Endodermal cell (in vitro differentiated cells): ENCODE results near the gene DCANP1. TPM values are rescaled to one million over a fixed set of nuclear protein-coding genes. Genes with fewer than 3 reads are reported as not detected.

ENCODE experiments used
- DNase-seq: peaks from one replicate; pipeline ENCODE4 v3.0.0-alpha.2; 2017
- H3K27ac ChIP-seq: 2 replicates; pipeline ENCODE4 v1.5.1; 2013; ENCODE audit warnings: mild to moderate bottlenecking, low read depth, low read length, moderate library complexity
- H3K27me3 ChIP-seq: 2 replicates; pipeline ENCODE4 v1.6.1; 2013; ENCODE audit warnings: mild to moderate bottlenecking, low read length, moderate library complexity; ENCODE audit not compliant: insufficient read depth, control insufficient read depth, poor library complexity, severe bottlenecking
- H3K36me3 ChIP-seq: 2 replicates; pipeline ENCODE4 v1.7.0; 2013; ENCODE audit warnings: mild to moderate bottlenecking, low read length, moderate library complexity; ENCODE audit not compliant: control insufficient read depth, insufficient read depth
- H3K4me1 ChIP-seq: one replicate; pipeline ENCODE4 v1.7.0; 2013; ENCODE audit warnings: low read length; ENCODE audit not compliant: control insufficient read depth, insufficient read depth
- H3K4me3 ChIP-seq: 2 replicates; pipeline ENCODE4 v1.5.1; 2013; ENCODE audit warnings: mild to moderate bottlenecking, low read length, moderate library complexity
- H3K9ac ChIP-seq: 2 replicates; pipeline ENCODE4 v1.6.1; 2013; ENCODE audit warnings: mild to moderate bottlenecking, low read length, moderate library complexity; ENCODE audit not compliant: poor library complexity, severe bottlenecking; ENCODE audit errors: extremely low read depth
- H3K9me3 ChIP-seq: 2 replicates; pipeline ENCODE4 v1.6.1; 2013; ENCODE audit warnings: mild to moderate bottlenecking, low read length, moderate library complexity; ENCODE audit not compliant: control insufficient read depth
- H3K27ac Mint-ChIP-seq: 2 replicates; pipeline ENCODE4 v1.8.0; 2020; ENCODE audit warnings: mixed read lengths
- H3K27me3 Mint-ChIP-seq: 2 replicates; pipeline ENCODE4 v1.8.0; 2021; ENCODE audit warnings: mild to moderate bottlenecking, mixed read lengths; ENCODE audit not compliant: insufficient read depth
- H3K36me3 Mint-ChIP-seq: 2 replicates; pipeline ENCODE4 v1.8.0; 2020; ENCODE audit warnings: low read depth, mixed read lengths
- H3K4me1 Mint-ChIP-seq: 2 replicates; pipeline ENCODE4 v1.8.0; 2020; ENCODE audit warnings: mixed read lengths
- H3K4me3 Mint-ChIP-seq: 2 replicates; pipeline ENCODE4 v1.8.0; 2020; ENCODE audit warnings: mild to moderate bottlenecking, moderate library complexity, mixed read lengths
- H3K9me3 Mint-ChIP-seq: 2 replicates; pipeline ENCODE4 v1.8.0; 2020; ENCODE audit warnings: mild to moderate bottlenecking, mixed read lengths
- CTCF ChIP-seq: fragments of 200-600 bp; sonication (generic); conservative IDR thresholded peaks from 2 replicates; pipeline ENCODE4 v1.5.0; 2021; ENCODE audit warnings: antibody characterized with exemption, mild to moderate bottlenecking
- WGBS, 2 experiments: methylation state at CpG; one replicate each; pipeline versions ENCODE4 v1.1.5 to v1.1.7; 2013; ENCODE audit warnings: missing lambda C conversion rate in 2 of 2, mixed read lengths in 1 of 2; ENCODE audit not compliant: insufficient coverage in 1 of 2, insufficient read length in 1 of 2; 5-methylcytosine and 5-hydroxymethylcytosine counted together
- total RNA-seq, 2 donors: library from RNA; stranded (reverse); fragmentation: NEBNext Ultra II Directional in 1 of 2; extraction: Animal tissue kit (Norgen Biotek cat#: 25700) in 1 of 2; gene quantifications; 2 replicates in 1 of 2; 3 replicates in 1 of 2; pipeline ENCODE4 v1.2.1, GENCODE V29; 2021

DCANP1 gene
- total RNA-seq, 2 donors from 2014 or later, result not detected

DNA sequence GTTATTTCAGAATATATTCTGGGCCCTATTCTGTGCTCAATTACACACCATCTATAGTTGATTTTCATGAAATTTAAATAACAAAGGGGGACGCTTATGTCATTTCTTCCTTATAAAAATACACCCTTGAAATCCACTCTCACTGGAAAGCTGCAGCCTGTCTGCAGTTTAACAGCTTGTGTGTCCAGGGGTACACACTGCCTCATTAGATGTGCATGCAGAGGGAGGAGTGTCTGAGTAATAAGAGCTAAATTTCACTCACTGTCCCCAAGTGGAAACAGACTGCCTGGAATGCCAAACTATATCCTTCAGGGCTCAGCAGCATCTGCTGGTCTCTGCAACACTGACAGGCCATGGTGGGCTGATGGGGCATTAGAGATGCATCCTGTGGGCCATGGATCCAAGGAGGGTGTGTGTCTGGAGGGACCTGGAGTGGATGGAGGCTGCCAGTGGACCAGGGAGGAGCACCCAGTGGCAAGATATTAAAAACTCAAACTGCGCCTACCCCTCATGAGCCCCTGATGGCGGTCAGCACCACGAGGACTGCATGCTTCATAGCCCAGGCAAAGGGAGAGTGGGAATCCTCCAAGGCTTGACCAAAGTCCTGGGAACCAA is 20.8 kb upstream of the DCANP1 start:
- Mint-ChIP-seq H3K36me3 (no peaks in the 10 kb centered on the region), H3K27ac (no peak overlapping the region), H3K4me1 (peaks cover 10% of the 10 kb centered on the region), H3K9me3 (no peaks in the 10 kb centered on the region), H3K4me3 (no peak overlapping the region), H3K27me3 (peaks cover 97% of the 10 kb centered on the region)
- Histone ChIP-seq H3K9me3 (no peaks in the 10 kb centered on the region), H3K4me1 (peaks cover 9% of the 10 kb centered on the region), H3K27ac (no peak overlapping the region), H3K27me3 (peaks cover 100% of the 10 kb centered on the region), H3K4me3 (no peak overlapping the region), H3K36me3 (no peaks in the 10 kb centered on the region), H3K9ac (no peak overlapping the region)
- DNase-seq, result no peak
- 90 to 100% methylated on average over 1 to 4 of the region's 4 CpGs for WGBS, 2 experiments
- no peak for TF ChIP-seq CTCF

- no peak overlapping the region for H3K27ac ChIP-seq
- no peaks in the 10 kb centered on the region for H3K9me3 ChIP-seq
- Mint-ChIP-seq H3K4me1 (peaks cover 12% of the 10 kb centered on the region), H3K9me3 (no peaks in the 10 kb centered on the region), H3K27ac (no peak overlapping the region), H3K27me3 (peaks cover 99% of the 10 kb centered on the region), H3K4me3 (peak overlapping the region; percentile 49), H3K36me3 (no peaks in the 10 kb centered on the region)
- no peak for DNase-seq
- peaks cover 9% of the 10 kb centered on the region for H3K4me1 ChIP-seq
- no peak for TF ChIP-seq CTCF
- H3K27me3 ChIP-seq, result peaks cover 97% of the 10 kb centered on the region
- 53 to 67% methylated on average over 6 to 15 of the region's 15 CpGs for WGBS, 2 experiments
- H3K36me3 ChIP-seq, result no peaks in the 10 kb centered on the region
- H3K9ac ChIP-seq, result no peak overlapping the region
- H3K4me3 ChIP-seq, result peak overlapping the region; percentile 77
Observed at GRCh38 chr5:135467051-135467625, 20.0 kb upstream of the DCANP1 start.

GRCh38 chr5:135466178-135467050 is 19.3 kb upstream of the DCANP1 start:
- TF ChIP-seq CTCF, result peak; percentile 96
- 3 to 5% methylated on average over 24 to 43 of the region's 43 CpGs for WGBS, 2 experiments
- Mint-ChIP-seq H3K27me3 (peaks cover 98% of the 10 kb centered on the region), H3K27ac (no peak overlapping the region), H3K9me3 (no peaks in the 10 kb centered on the region), H3K36me3 (no peaks in the 10 kb centered on the region), H3K4me3 (peak overlapping the region; percentile 49), H3K4me1 (peaks cover 12% of the 10 kb centered on the region)
- Histone ChIP-seq H3K9ac (no peak overlapping the region), H3K4me3 (peak overlapping the region; percentile 77), H3K27me3 (peaks cover 94% of the 10 kb centered on the region), H3K9me3 (no peaks in the 10 kb centered on the region), H3K36me3 (no peaks in the 10 kb centered on the region), H3K27ac (no peak overlapping the region), H3K4me1 (peaks cover 9% of the 10 kb centered on the region)
- DNase-seq, result peak; percentile 95
